ENCODE data around the gene MAGI2. TPM values are rescaled to one million over a fixed set of nuclear protein-coding genes. Genes with fewer than 3 reads are reported as not detected.
"Not testable (repeated sequence)": the region's sequence is repeated elsewhere in the genome, so short reads cannot be mapped to it uniquely, and the experiment has no call there.

Gene MAGI2
- total RNA-seq, 2 donors from 2014 or later, result 18.3 to 31.8 TPM

- Histone ChIP-seq H3K27ac (no peak overlapping the region), H3K4me3 (no peak overlapping the region), H3K9me3 (no peaks in the 10 kb centered on the region), H3K27me3 (replicated peaks; ENCODE audit: insufficient read depth) (no peaks in the 10 kb centered on the region), H3K4me1 (ENCODE audit: control insufficient read depth in 1 of 2, low read depth in 2 of 2) (no peaks in the 10 kb centered on the region), H3K36me3 (no peaks in the 10 kb centered on the region)
- ATAC-seq (ENCODE audit: insufficient number of reproducible peaks, low FRiP score, low read depth) (no peak), DNase-seq (ENCODE audit: low spot score) (no peak)
- no peak for TF ChIP-seq CTCF (IDR thresholded peaks at IDR 0.05)
Measured at GRCh38 chr7:78299088-78299487, 1154.4 kb downstream of the MAGI2 start.

- Histone ChIP-seq H3K4me3 (no peak overlapping the region), H3K4me1 (ENCODE audit: control insufficient read depth in 1 of 2, low read depth in 2 of 2) (no peaks in the 10 kb centered on the region), H3K9me3 (no peaks in the 10 kb centered on the region), H3K27ac (no peak overlapping the region), H3K36me3 (no peaks in the 10 kb centered on the region), H3K27me3 (replicated peaks; ENCODE audit: insufficient read depth) (no peaks in the 10 kb centered on the region)
- no peak for DNase-seq (ENCODE audit: low spot score)
- no peak for TF ChIP-seq CTCF (IDR thresholded peaks at IDR 0.05)
- no peak for ATAC-seq (ENCODE audit: insufficient number of reproducible peaks, low FRiP score, low read depth)
Measured at GRCh38 chr7:78296644-78297371, 1156.7 kb downstream of the MAGI2 start.

- H3K9me3 ChIP-seq, result no peaks in the 10 kb centered on the region
- H3K4me1 ChIP-seq (ENCODE audit: control insufficient read depth in 1 of 2, low read depth in 2 of 2), result no peaks in the 10 kb centered on the region
- no peaks in the 10 kb centered on the region for H3K36me3 ChIP-seq
- no peak overlapping the region for H3K4me3 ChIP-seq
- ATAC-seq (ENCODE audit: insufficient number of reproducible peaks, low FRiP score, low read depth), result no peak
- no peaks in the 10 kb centered on the region for H3K27me3 ChIP-seq (replicated peaks; ENCODE audit: insufficient read depth)
- DNase-seq (ENCODE audit: low spot score), result no peak
- TF ChIP-seq CTCF (IDR thresholded peaks at IDR 0.05), result no peak
- H3K27ac ChIP-seq, result no peak overlapping the region
Measured at GRCh38 chr7:78296046-78296597, 1157.3 kb downstream of the MAGI2 start.

- not testable (repeated sequence) for DNase-seq (ENCODE audit: low spot score); ATAC-seq (ENCODE audit: insufficient number of reproducible peaks, low FRiP score, low read depth); H3K4me3 ChIP-seq; H3K27me3 ChIP-seq (replicated peaks; ENCODE audit: insufficient read depth); H3K36me3 ChIP-seq; H3K27ac ChIP-seq; H3K9me3 ChIP-seq
- H3K4me1 ChIP-seq (ENCODE audit: control insufficient read depth in 1 of 2, low read depth in 2 of 2), result peaks cover 0 to 13% of the 10 kb centered on the region in 2 donors
Measured at GRCh38 chr7:78289471-78289870, 1164.0 kb downstream of the MAGI2 start.

GRCh38 chr7:78284945-78285344, 1168.5 kb downstream of the MAGI2 start:
- no peak for TF ChIP-seq CTCF (IDR thresholded peaks at IDR 0.05)
- Histone ChIP-seq H3K4me3 (no peak overlapping the region), H3K4me1 (ENCODE audit: control insufficient read depth in 1 of 2, low read depth in 2 of 2) (peaks cover 0 to 19% of the 10 kb centered on the region in 2 donors), H3K27ac (no peak overlapping the region), H3K9me3 (no peaks in the 10 kb centered on the region), H3K36me3 (no peaks in the 10 kb centered on the region), H3K27me3 (replicated peaks; ENCODE audit: insufficient read depth) (no peaks in the 10 kb centered on the region)
- DNase-seq (ENCODE audit: low spot score) (no peak), ATAC-seq (ENCODE audit: insufficient number of reproducible peaks, low FRiP score, low read depth) (no peak)
